Adrenal gland (tissue), 12 donors: ENCODE results near the gene ECM1. TPM values are rescaled to one million over a fixed set of nuclear protein-coding genes. Genes with fewer than 3 reads are reported as not detected.

Experiments used
- DNase-seq, 7 donors: peaks; one replicate each; pipeline ENCODE4 v3.0.0-alpha.2; 2019 to 2020
- H3K27ac ChIP-seq, 5 donors: fragments of 200-600 bp; sonication (generic) in 4 of 5; 1 replicate in 3 of 5; 2 replicates in 2 of 5; pipeline versions ENCODE4 v1.5.1 to v1.8.0; 2016 to 2020; ENCODE audit warnings: mild to moderate bottlenecking in 1 of 5
- H3K27me3 ChIP-seq: fragments of 200-600 bp; 2 replicates; pipeline ENCODE4 v1.8.0; 2021
- H3K36me3 ChIP-seq, 2 donors: fragments of 200-600 bp; replicated peaks in 1 of 2; 1 replicate in 1 of 2; 2 replicates in 1 of 2; pipeline versions ENCODE4 v1.5.1 to v1.8.0; 2018 to 2022
- H3K4me1 ChIP-seq, 2 donors: fragments of 200-600 bp; replicated peaks in 1 of 2; 1 replicate in 1 of 2; 2 replicates in 1 of 2; pipeline versions ENCODE4 v1.5.1 to v1.8.0; 2018 to 2021
- H3K4me3 ChIP-seq, 4 donors: fragments of 200-600 bp; sonication (generic) in 3 of 4; one replicate each; pipeline ENCODE4 v1.5.1; 2016 to 2018
- H3K9me3 ChIP-seq, 3 donors: fragments of 200-600 bp; sonication (generic) in 1 of 3; replicated peaks in 1 of 3; 1 replicate in 2 of 3; 2 replicates in 1 of 3; pipeline versions ENCODE4 v1.5.1 to v1.8.0; 2016 to 2021
- POLR2A ChIP-seq, 2 donors: fragments of 450-650 bp; IDR thresholded peaks; one replicate each; pipeline ENCODE4 v1.6.1; 2017; ENCODE audit warnings: antibody characterized with exemption in 2 of 2, mild to moderate bottlenecking in 2 of 2, moderate library complexity in 1 of 2
- WGBS, 4 donors: extraction: QIAGEN DNeasy Blood & Tissue Kit in 2 of 4; methylation state at CpG; one replicate each; pipeline versions ENCODE4 v1.1.5 to v1.1.7; 2013 to 2017; 5-methylcytosine and 5-hydroxymethylcytosine counted together
- intact Hi-C, 2 donors: fragments of 100-400 bp; cut with DNase I; formaldehyde crosslinking; loops; one replicate each; pipeline versions ENCODE4 v1.14.1 to v1.15.0; 2022 to 2023
- polyA plus RNA-seq, 3 donors: library from polyadenylated mRNA; stranded (reverse); fragments of 200-250 nt in 2 of 3; fragments of 350-450 nt in 1 of 3; fragmentation: Illumina TruSeq in 1 of 3; extraction: RNeasy Lipid Tissue Mini Kit (QIAGEN cat#74804) in 1 of 3; gene quantifications; one replicate each; pipeline ENCODE4 v1.2.3, GENCODE V29; 2013 to 2014
- total RNA-seq, 9 donors: library from RNA; depleted of rRNA in 4 of 9; stranded (reverse); fragments of >200 nt in 4 of 9; fragments of 120-200 nt in 1 of 9; fragmentation: NEBNext Ultra II Directional in 1 of 9; extraction: Animal tissue kit (Norgen Biotek cat#: 25700) in 1 of 9; gene quantifications; one replicate each; pipeline versions ENCODE4 v1.1.0 to v1.2.4, GENCODE V29; 2013 to 2023
- TF ChIP-seq, protein P1 (sequence below), 6 experiments: fragments of 450-650 bp in 4 of 6; fragments of 200-600 bp in 2 of 6; sonication (generic) in 1 of 6; IDR thresholded peaks; 1 replicate in 5 of 6; 2 replicates in 1 of 6; pipeline versions ENCODE4 v1.5.1 to v1.8.0; 2016 to 2021; ENCODE audit warnings: antibody characterized with exemption in 6 of 6, mild to moderate bottlenecking in 2 of 6, moderate library complexity in 1 of 6
- donor health status: healthy with polysubstance abuse.
- donor health status: Bipolar disorder and iron deficiency.
- donor health status: DM: yes; HTN: yes; CAD: no.
- donor health status: DM: no; HTN: no; CAD: no.
- donor health status: DM: no; HTN: no; CAD: no.
- donor health status: DM: yes; HTN: yes; CAD: no.

The ECM1 gene
- total and polyA plus RNA-seq, 12 donors = 5.4 to 63.0 (median 26.2) TPM

DNA sequence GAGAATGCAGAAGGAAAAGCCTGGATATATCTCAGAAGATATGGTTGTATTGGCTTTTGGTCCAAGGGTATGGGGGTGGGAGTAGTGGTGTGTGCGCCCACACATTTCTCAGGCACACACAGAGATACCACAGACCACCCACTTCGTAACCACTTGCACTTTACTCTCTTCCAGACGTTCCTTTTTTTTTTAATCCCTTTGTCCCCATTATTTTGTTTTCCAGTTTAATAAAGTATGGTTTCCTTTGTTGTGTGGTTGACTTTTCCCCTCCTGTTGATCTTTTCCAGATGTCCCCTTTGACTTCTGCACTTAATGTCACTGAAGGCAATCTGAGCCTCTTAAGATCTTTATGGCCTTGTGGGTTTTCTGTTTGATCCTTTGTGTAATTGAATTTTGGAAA, 31.2 kb upstream of the ECM1 start:
- intact Hi-C loops = no loop called here
- no peaks in the 10 kb centered on the region for H3K27me3 ChIP-seq
- H3K9me3 ChIP-seq = no peaks in the 10 kb centered on the region
- peaks cover 18 to 22% of the 10 kb centered on the region in 2 donors for H3K4me1 ChIP-seq
- no peak for TF ChIP-seq POLR2A (IDR thresholded peaks at IDR 0.05)
- TF ChIP-seq, protein P1, sequence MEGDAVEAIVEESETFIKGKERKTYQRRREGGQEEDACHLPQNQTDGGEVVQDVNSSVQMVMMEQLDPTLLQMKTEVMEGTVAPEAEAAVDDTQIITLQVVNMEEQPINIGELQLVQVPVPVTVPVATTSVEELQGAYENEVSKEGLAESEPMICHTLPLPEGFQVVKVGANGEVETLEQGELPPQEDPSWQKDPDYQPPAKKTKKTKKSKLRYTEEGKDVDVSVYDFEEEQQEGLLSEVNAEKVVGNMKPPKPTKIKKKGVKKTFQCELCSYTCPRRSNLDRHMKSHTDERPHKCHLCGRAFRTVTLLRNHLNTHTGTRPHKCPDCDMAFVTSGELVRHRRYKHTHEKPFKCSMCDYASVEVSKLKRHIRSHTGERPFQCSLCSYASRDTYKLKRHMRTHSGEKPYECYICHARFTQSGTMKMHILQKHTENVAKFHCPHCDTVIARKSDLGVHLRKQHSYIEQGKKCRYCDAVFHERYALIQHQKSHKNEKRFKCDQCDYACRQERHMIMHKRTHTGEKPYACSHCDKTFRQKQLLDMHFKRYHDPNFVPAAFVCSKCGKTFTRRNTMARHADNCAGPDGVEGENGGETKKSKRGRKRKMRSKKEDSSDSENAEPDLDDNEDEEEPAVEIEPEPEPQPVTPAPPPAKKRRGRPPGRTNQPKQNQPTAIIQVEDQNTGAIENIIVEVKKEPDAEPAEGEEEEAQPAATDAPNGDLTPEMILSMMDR (IDR thresholded peaks at IDR 0.05) = no peak
- 66 to 82% (median 77%) methylated on average over 3 of the region's 3 CpGs for WGBS, 4 donors
- no peak overlapping the region for H3K27ac ChIP-seq
- H3K36me3 ChIP-seq = peaks cover 0 to 14% of the 10 kb centered on the region in 2 donors
- H3K4me3 ChIP-seq = no peak overlapping the region
- no peak for DNase-seq

DNA sequence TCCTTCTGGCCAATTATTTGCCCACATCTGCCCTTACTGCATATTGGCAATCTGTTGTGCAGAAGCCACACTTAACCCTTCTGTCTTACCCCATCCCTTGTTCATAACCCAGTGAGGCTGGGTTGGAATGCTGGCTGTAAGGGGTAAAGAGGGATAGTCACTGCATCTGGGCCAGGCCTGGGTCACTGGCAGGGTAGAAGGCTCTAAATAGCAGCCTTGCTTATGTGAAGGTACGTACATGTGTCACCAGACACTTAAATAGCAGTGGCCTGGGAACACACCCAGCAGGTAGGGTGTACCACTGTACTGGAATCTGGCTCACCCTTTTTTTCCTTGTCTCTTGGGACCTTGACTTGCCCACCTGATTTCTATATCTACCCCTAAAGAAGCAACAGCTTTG, 30.6 kb upstream of the ECM1 start:
- WGBS, 4 donors = 57 to 100% (median 71%) methylated on average over 1 of the region's 1 CpG
- Histone ChIP-seq H3K27ac (peak overlapping the region in 1 of 5 donors; percentile 36), H3K4me3 (no peak overlapping the region), H3K36me3 (peaks cover 0 to 8% of the 10 kb centered on the region in 2 donors), H3K9me3 (no peaks in the 10 kb centered on the region), H3K4me1 (peaks cover 18 to 22% of the 10 kb centered on the region in 2 donors), H3K27me3 (no peaks in the 10 kb centered on the region)
- DNase-seq = no peak
- intact Hi-C loops = no loop called here
- no peak for TF ChIP-seq POLR2A (IDR thresholded peaks at IDR 0.05)
- TF ChIP-seq, protein P1 (IDR thresholded peaks at IDR 0.05) = no peak

DNA sequence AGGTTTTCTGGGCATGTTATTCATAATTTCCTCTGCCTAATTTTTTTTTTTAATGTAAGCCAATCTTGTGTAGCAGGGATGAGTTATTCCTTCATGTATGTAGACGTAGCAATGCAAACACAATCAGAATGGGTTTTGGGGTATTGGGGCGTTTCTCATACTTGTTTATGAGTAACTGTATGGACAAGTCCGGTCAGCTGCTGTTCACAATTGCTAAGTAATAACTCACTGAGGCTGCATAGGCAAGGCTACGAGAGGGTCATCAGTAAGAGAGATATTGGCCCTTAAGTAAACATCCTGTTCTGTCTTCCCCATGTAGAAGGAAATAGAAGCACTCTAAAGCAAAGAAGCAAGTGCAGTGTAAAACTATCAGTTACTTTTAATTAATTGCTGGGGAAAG, 30.2 kb upstream of the ECM1 start:
- Histone ChIP-seq H3K27me3 (no peaks in the 10 kb centered on the region), H3K27ac (no peak overlapping the region), H3K36me3 (peaks cover 0 to 4% of the 10 kb centered on the region in 2 donors), H3K9me3 (no peaks in the 10 kb centered on the region), H3K4me1 (peaks cover 17 to 21% of the 10 kb centered on the region in 2 donors), H3K4me3 (no peak overlapping the region)
- no peak for DNase-seq
- intact Hi-C loops = no loop called here
- TF ChIP-seq, protein P1 (IDR thresholded peaks at IDR 0.05) = no peak
- TF ChIP-seq POLR2A (IDR thresholded peaks at IDR 0.05) = no peak
- WGBS, 4 donors = 56 to 72% (median 64%) methylated on average over 4 of the region's 4 CpGs

DNA sequence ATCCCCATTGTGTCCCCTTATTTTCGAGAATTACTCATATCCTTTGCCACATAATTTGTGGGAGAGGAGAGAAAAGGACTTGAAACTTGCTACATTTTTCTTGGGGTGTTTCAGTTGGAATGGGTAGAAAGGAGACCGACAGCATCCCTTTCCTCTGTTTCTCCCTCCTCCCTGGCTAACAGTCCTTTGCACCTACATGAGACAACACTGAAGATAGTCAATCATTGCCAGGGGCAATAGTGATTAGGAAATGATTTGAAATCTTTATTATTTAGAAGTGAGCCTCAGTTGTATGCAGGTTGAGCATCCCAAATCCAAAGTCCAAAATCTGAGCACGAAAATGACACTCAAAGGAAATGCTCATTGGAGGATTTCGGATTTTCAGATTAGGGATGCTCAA, 28.5 kb upstream of the ECM1 start:
- 64 to 71% (median 68%) methylated on average over 4 of the region's 4 CpGs for WGBS, 4 donors
- no peak for TF ChIP-seq POLR2A (IDR thresholded peaks at IDR 0.05)
- TF ChIP-seq, protein P1 (IDR thresholded peaks at IDR 0.05) = no peak
- Histone ChIP-seq H3K36me3 (no peaks in the 10 kb centered on the region), H3K4me3 (no peak overlapping the region), H3K9me3 (no peaks in the 10 kb centered on the region), H3K27ac (no peak overlapping the region), H3K27me3 (no peaks in the 10 kb centered on the region), H3K4me1 (peaks cover 5 to 7% of the 10 kb centered on the region in 2 donors)
- intact Hi-C loops = no loop called here
- DNase-seq = no peak
